ENCODE results near the gene SELENOT.
"Not testable (repeated sequence)": the region's sequence is repeated elsewhere in the genome, so short reads cannot be mapped to it uniquely, and the experiment has no call there.

Gene SELENOT

GRCh38 chr3:150609988-150610387 is 6.9 kb downstream of the SELENOT start:
- no peak for DNase-seq

GRCh38 chr3:150610785-150611184 is 7.7 kb downstream of the SELENOT start:
- no peak for DNase-seq

- no peak for DNase-seq
Measured at GRCh38 chr3:150611666-150612065, 8.5 kb downstream of the SELENOT start.

- no peak for DNase-seq
Measured at GRCh38 chr3:150612494-150612893, 9.4 kb downstream of the SELENOT start.

GRCh38 chr3:150613034-150613433 is 9.9 kb downstream of the SELENOT start:
- DNase-seq = no peak

- no peak for DNase-seq
Measured at GRCh38 chr3:150613709-150614480, 10.8 kb downstream of the SELENOT start.

GRCh38 chr3:150620002-150620689 is 17.0 kb downstream of the SELENOT start:
- DNase-seq = no peak

- not testable (repeated sequence) for DNase-seq
Measured at GRCh38 chr3:150622955-150623354, 19.8 kb downstream of the SELENOT start.

- DNase-seq = no peak
Measured at GRCh38 chr3:150623945-150624344, 20.8 kb downstream of the SELENOT start.

GRCh38 chr3:150626148-150626930 is 23.2 kb downstream of the SELENOT start:
- DNase-seq = no peak

GRCh38 chr3:150627557-150627956 is 24.4 kb downstream of the SELENOT start:
- no peak for DNase-seq

- DNase-seq = no peak
Measured at GRCh38 chr3:150631515-150632221, 28.5 kb downstream of the SELENOT start.

GRCh38 chr3:150635076-150635475 is 32.0 kb downstream of the SELENOT start:
- no peak for DNase-seq

GRCh38 chr3:150635526-150635925 is 32.4 kb downstream of the SELENOT start:
- no peak for DNase-seq

- no peak for DNase-seq
Measured at GRCh38 chr3:150636258-150636657, 33.1 kb downstream of the SELENOT start.

GRCh38 chr3:150639262-150639661 is 36.1 kb downstream of the SELENOT start:
- DNase-seq = no peak

- no peak for DNase-seq
Measured at GRCh38 chr3:150640256-150640655, 37.1 kb downstream of the SELENOT start.

- no peak for DNase-seq
Measured at GRCh38 chr3:150653110-150653561, 50.0 kb downstream of the SELENOT start.

GRCh38 chr3:150656316-150656715 is 53.2 kb downstream of the SELENOT start:
- no peak for DNase-seq

- no peak for DNase-seq
Measured at GRCh38 chr3:150662410-150663200, 59.5 kb downstream of the SELENOT start.

- no peak for DNase-seq
Measured at GRCh38 chr3:150663461-150663860, 60.3 kb downstream of the SELENOT start.

GRCh38 chr3:150666167-150666566 is 63.0 kb downstream of the SELENOT start:
- no peak for DNase-seq

Measured in SHP77 treated with DMSO at 0.1 percent for 48 hours (cell line).